ENCODE results near the gene COG5. TPM values are rescaled to one million over a fixed set of nuclear protein-coding genes. Genes with fewer than 3 reads are reported as not detected.

Gene COG5
- total and polyA plus RNA-seq, 9 of the 15 experiments (the other 6 are each of a cell fraction or from before 2014, with no cell fraction given) = 15.3 to 75.1 (median 56.4) TPM

DNA sequence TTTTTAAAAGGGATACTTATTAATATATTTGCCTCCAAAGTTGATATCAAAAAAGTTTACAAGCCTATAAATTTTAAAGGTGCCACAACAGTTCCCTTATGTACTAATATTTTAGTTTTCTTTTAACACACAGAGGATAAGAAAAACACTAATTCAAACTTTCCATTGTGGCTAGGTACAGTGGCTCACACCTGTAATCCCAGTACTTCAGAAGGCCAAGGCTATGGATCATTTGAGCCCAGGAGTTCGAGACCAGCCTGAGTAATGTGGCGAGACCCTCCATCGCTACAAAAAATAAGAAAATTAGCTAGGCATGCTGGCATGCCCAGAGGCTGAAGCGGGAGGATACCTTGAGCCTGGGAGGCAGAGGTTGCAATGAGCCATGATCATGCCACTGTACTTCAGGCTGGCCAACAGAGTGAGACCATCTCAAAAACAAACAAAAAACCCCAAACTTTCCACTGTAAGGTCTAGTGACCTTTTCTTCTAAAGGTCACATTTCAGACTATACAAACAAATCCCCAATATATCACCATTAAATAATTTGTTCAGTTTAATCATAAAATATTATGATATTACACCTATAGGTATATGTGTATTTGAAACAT, 287.4 kb downstream of the COG5 start (continued):
- TF ChIP-seq, protein P1, sequence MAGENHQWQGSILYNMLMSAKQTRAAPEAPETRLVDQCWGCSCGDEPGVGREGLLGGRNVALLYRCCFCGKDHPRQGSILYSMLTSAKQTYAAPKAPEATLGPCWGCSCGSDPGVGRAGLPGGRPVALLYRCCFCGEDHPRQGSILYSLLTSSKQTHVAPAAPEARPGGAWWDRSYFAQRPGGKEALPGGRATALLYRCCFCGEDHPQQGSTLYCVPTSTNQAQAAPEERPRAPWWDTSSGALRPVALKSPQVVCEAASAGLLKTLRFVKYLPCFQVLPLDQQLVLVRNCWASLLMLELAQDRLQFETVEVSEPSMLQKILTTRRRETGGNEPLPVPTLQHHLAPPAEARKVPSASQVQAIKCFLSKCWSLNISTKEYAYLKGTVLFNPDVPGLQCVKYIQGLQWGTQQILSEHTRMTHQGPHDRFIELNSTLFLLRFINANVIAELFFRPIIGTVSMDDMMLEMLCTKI (IDR thresholded peaks at IDR 0.05; ENCODE audit: partially characterized antibody) = no peak
- TF ChIP-seq, protein P2, sequence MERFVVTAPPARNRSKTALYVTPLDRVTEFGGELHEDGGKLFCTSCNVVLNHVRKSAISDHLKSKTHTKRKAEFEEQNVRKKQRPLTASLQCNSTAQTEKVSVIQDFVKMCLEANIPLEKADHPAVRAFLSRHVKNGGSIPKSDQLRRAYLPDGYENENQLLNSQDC (CRISPR knock-in tag; IDR thresholded peaks at IDR 0.05) = no peak
- TF ChIP-seq ETV6 (IDR thresholded peaks at IDR 0.05; ENCODE audit: borderline replicate concordance in 1 of 2, low read depth in 2 of 2, low read length in 1 of 2) (no peak), ETV6 (CRISPR knock-in tag; IDR thresholded peaks at IDR 0.05; ENCODE audit: borderline replicate concordance) (no peak), BRD4 (IDR thresholded peaks at IDR 0.05) (no peak), ERF (CRISPR knock-in tag; IDR thresholded peaks at IDR 0.05) (no peak)
- TF ChIP-seq, protein P3, sequence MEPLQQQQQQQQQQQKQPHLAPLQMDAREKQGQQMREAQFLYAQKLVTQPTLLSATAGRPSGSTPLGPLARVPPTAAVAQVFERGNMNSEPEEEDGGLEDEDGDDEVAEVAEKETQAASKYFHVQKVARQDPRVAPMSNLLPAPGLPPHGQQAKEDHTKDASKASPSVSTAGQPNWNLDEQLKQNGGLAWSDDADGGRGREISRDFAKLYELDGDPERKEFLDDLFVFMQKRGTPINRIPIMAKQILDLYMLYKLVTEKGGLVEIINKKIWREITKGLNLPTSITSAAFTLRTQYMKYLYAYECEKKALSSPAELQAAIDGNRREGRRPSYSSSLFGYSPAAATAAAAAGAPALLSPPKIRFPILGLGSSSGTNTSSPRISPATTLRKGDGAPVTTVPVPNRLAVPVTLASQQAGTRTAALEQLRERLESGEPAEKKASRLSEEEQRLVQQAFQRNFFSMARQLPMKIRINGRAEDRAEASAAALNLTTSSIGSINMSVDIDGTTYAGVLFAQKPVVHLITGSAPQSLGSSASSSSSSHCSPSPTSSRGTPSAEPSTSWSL (CRISPR knock-in tag; IDR thresholded peaks at IDR 0.05; ENCODE audit: borderline replicate concordance) = no peak
- TF ChIP-seq, protein P4, sequence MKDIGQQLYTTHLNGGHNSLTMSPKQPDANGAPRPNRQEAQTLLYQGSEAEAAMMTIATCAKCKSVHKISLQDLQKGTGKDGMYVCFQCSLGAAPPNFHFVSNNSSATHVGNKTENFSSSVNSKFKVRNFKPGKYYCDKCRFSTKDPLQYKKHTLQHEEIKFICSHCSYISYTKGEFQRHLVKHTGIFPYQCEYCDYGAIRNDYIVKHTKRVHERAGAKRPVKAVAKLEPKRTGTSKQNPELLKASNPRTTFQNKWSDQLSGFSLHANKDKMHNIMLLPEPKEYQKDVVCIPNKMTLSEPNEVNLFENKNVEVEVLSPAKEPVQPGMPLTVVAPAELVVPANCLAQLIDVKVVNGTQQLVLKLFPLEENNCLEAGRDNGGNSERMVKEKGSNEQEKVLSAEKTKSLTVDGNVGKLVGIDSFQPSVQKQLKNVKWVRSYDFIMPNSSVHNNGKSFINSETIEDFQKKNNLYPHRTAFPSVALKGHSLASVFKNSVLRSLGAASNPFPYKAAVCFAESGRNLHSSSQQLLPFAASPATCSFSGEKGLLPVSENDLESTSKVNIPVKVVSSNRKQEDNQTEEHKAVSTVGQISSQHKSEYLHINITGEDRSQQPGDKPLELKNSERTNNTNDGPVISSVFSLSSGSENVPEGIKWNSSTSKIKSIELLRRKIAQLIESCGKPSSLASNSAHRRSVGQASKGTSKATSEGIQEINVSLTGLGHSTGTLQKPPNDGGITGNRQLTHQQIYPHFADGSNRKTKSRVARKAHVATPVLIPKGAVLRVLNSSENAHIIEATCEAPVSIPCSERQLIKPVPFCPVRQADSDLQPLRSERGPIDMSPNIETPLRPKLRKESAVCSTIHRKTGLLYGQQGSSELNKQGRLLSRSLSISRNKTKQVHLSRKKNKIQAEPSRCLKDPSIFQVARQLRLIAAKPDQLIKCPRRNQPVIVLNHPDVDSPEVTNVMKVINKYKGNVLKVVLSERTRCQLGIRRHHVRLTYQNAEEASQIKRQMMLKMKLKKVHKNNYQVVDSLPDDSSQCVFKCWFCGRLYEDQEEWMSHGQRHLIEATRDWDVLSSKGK (CRISPR knock-in tag; IDR thresholded peaks at IDR 0.05) = no peak
- TF ChIP-seq, protein P5, sequence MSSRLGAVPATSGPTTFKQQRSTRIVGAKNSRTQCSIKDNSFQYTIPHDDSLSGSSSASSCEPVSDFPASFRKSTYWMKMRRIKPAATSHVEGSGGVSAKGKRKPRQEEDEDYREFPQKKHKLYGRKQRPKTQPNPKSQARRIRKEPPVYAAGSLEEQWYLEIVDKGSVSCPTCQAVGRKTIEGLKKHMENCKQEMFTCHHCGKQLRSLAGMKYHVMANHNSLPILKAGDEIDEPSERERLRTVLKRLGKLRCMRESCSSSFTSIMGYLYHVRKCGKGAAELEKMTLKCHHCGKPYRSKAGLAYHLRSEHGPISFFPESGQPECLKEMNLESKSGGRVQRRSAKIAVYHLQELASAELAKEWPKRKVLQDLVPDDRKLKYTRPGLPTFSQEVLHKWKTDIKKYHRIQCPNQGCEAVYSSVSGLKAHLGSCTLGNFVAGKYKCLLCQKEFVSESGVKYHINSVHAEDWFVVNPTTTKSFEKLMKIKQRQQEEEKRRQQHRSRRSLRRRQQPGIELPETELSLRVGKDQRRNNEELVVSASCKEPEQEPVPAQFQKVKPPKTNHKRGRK (tag; IDR thresholded peaks at IDR 0.05) = no peak
